ENCODE measurements around the gene GRIN2C. TPM values are rescaled to one million over a fixed set of nuclear protein-coding genes. Genes with fewer than 3 reads are reported as not detected.

Gene GRIN2C
- total and polyA plus RNA-seq, 2 of the 4 experiments (the other 2 are of a cell fraction): 0.22 TPM; not detected in 1

- ATAC-seq (ENCODE audit: low read depth): no peak
- dilution Hi-C loops (cut with HindIII; ENCODE audit: low sequenced_read_pairs, unreplicated experiment): no loop called here
- H2BK120ac ChIP-seq (ENCODE audit: low read depth, low read length): no peak overlapping the region
Measured at GRCh38 chr17:74860229-74860871, 665 bp upstream of the GRIN2C start.

More at GRCh38 chr17:74860229-74860871, 665 bp upstream of the GRIN2C start:
- H4K20me1 ChIP-seq (ENCODE audit: insufficient read depth, low read length): peaks cover 4% of the 10 kb centered on the region; the same call in 1 of the 2 replicates
- H3K4ac ChIP-seq (ENCODE audit: low read depth, low read length): no peak overlapping the region
- in situ Hi-C loops (cut with MboI; ENCODE audit: low sequenced_read_pairs) (loop anchor here (25.0 kb wide), 1 partner anchor 648 kb away; the partner anchor contains the start of genes RPL38 and TTYH2), intact Hi-C loops (cut with micrococcal nuclease) (loop anchor here (10.0 kb wide), 1 partner anchor 486 kb away; no protein-coding TSS in a partner anchor)
- H2AK9ac ChIP-seq (replicated peaks; ENCODE audit: low read depth, low read length, poor library complexity): no peak overlapping the region
- 7% methylated on average over 15 of the region's 44 CpGs; no CpG with 5 or more reads in 1 of the 2 experiments for WGBS, 2 experiments (ENCODE audit: extremely low coverage in 2 of 2, insufficient read length in 1 of 2)
- H2BK5ac ChIP-seq (ENCODE audit: low read depth, low read length, poor library complexity, severe bottlenecking): no peak overlapping the region
- no peak overlapping the region for H3K27ac ChIP-seq (ENCODE audit: insufficient read depth, low read length)
- H3K9me1 ChIP-seq (ENCODE audit: insufficient read depth, low read length): no peaks in the 10 kb centered on the region
- no peak overlapping the region for H3K4me2 ChIP-seq (ENCODE audit: low read depth, low read length)
- no TSS peak for BruUV-seq (replicated peaks)
- no peak overlapping the region for H2BK20ac ChIP-seq (ENCODE audit: low read depth, low read length)
- CTCF ChIA-PET: interaction anchor here (0.6 to 1.2 kb wide), 3 partner anchors 59 to 84 kb away, joined by 3 read pairs; partner anchors contain the start of gene NAT9
- H2AFZ ChIP-seq (replicated peaks; ENCODE audit: low read length, poor library complexity): no peak overlapping the region
- H3K14ac ChIP-seq (replicated peaks; ENCODE audit: low read depth, low read length): no peak overlapping the region
- H3K4me3 ChIP-seq (ENCODE audit: insufficient read depth, low read depth, low read length): no peak overlapping the region
- no peak for DNase-seq
- H2AK5ac ChIP-seq (ENCODE audit: low read depth, low read length): no peak overlapping the region
- H3K4me1 ChIP-seq (ENCODE audit: control insufficient read depth, insufficient read depth, low read length): no peaks in the 10 kb centered on the region; the same call in 1 of the 2 replicates
- no peak overlapping the region for H4K5ac ChIP-seq (ENCODE audit: low read depth, low read length)
- no peaks in the 10 kb centered on the region for H3K79me1 ChIP-seq (ENCODE audit: low read depth in 1 of 2, low read length in 2 of 2)
- no peak overlapping the region for H3K56ac ChIP-seq (ENCODE audit: extremely low read depth, insufficient read depth, low read length)
- TF ChIP-seq POLR2A (IDR thresholded peaks at IDR 0.05; ENCODE audit: low read depth, low read length) (no peak), CTCF (conservative IDR thresholded peaks at IDR 0.05; ENCODE audit: low read depth, low read length) (no peak), RCOR1 (IDR thresholded peaks at IDR 0.05; ENCODE audit: insufficient replicate concordance, low read length) (no peak), CHD1 (IDR thresholded peaks at IDR 0.05; ENCODE audit: low read depth, low read length) (no peak), ELK1 (IDR thresholded peaks at IDR 0.05; ENCODE audit: borderline replicate concordance, low read depth, low read length) (no peak), CEBPB (IDR thresholded peaks at IDR 0.05; ENCODE audit: low read depth, low read length) (no peak), RAD21 (IDR thresholded peaks at IDR 0.05; ENCODE audit: low read length) (no peak), RFX5 (IDR thresholded peaks at IDR 0.05; ENCODE audit: low read depth, low read length) (no peak), BHLHE40 (IDR thresholded peaks at IDR 0.05; ENCODE audit: low read depth, low read length) (no peak), MAFK (IDR thresholded peaks at IDR 0.05; ENCODE audit: low read depth, low read length) (no peak), NFE2L2 (IDR thresholded peaks at IDR 0.05; ENCODE audit: low read depth, low read length) (no peak), MAZ (IDR thresholded peaks at IDR 0.05; ENCODE audit: borderline replicate concordance, low read depth, low read length) (no peak), FOS (IDR thresholded peaks at IDR 0.05; ENCODE audit: low read depth, low read length) (no peak)
- no peak overlapping the region for H3K18ac ChIP-seq (ENCODE audit: low read depth, low read length)
- H4K8ac ChIP-seq (ENCODE audit: low read depth in 2 of 2, low read length in 2 of 2): no peak overlapping the region
- H3K27me3 ChIP-seq (ENCODE audit: control insufficient read depth, insufficient read depth, low read length): peaks cover 59% of the 10 kb centered on the region
- H3K23ac ChIP-seq (ENCODE audit: low read depth, low read length): no peak overlapping the region
- peaks cover 8% of the 10 kb centered on the region; the same call in 1 of the 2 replicates for H3K36me3 ChIP-seq (ENCODE audit: control insufficient read depth, insufficient read depth, low read length)
- no peak overlapping the region for H4K91ac ChIP-seq (ENCODE audit: insufficient read depth, low read depth, low read length)
- H3K9me3 ChIP-seq (ENCODE audit: control insufficient read depth, insufficient read depth, low read length): no peaks in the 10 kb centered on the region; the same call in 1 of the 2 replicates
- POLR2A ChIA-PET (ENCODE audit: unreplicated experiment): interaction anchor here (1.4 kb wide), 1 partner anchor 13 kb away, joined by 5 read pairs; the partner anchor contains the start of gene FDXR
- no peak overlapping the region for H2BK15ac ChIP-seq (ENCODE audit: low read depth, low read length)
- H3K9ac ChIP-seq (ENCODE audit: low read depth, low read length): no peak overlapping the region

Data from IMR-90 (cell line).